Measurements from ENCODE around the gene AKR1C3.

The AKR1C3 gene

GRCh38 chr10:5142199-5142598 lies 48.0 kb downstream of the AKR1C3 start:
- no peak for DNase-seq

- DNase-seq = no peak
Measured at GRCh38 chr10:5143137-5143536, 48.9 kb downstream of the AKR1C3 start.

- no peak for DNase-seq
Measured at GRCh38 chr10:5146920-5147254, 52.7 kb downstream of the AKR1C3 start.

GRCh38 chr10:5147255-5147980 lies 53.2 kb downstream of the AKR1C3 start:
- no peak for DNase-seq

GRCh38 chr10:5147981-5148677 lies 53.9 kb downstream of the AKR1C3 start:
- DNase-seq = no peak

- no peak for DNase-seq
Measured at GRCh38 chr10:5148678-5149032, 54.4 kb downstream of the AKR1C3 start.

GRCh38 chr10:5151076-5151475 lies 56.9 kb downstream of the AKR1C3 start:
- DNase-seq = no peak

GRCh38 chr10:5155951-5156350 lies 61.7 kb downstream of the AKR1C3 start:
- DNase-seq = no peak
